Measurements from ENCODE around the gene CTSC. TPM values are rescaled to one million over a fixed set of nuclear protein-coding genes. Genes with fewer than 3 reads are reported as not detected.

Gene CTSC
- total RNA-seq, 1 experiment from 2014 or later, result 38.0 TPM

DNA sequence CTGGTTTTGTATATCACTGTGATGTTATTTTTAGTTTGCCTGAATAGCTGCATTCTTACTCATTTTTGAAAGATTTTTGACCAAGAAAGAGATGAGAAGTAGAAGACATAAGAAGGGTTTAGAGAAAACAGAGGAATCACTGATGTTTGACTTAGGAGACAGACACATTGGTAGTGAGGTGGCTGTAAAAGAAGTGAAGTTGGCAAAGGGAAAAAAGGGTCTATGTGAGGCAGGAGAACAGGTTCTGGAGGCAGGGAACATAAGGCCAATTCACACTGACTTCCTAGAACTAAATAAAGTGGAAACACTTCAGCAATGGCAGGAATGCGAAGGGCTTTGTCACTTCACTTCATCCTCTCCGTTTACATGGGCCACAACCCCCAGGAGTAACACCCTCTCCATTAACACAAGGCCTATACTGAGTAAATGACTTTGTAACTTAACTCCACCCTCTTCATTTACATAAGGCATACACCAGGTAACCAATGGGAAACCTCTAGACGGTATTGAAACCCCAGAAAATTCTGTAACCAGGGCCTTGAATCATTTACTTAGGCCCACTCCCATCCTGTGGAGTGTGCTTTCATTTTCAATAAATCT, 36.5 kb downstream of the CTSC start:
- no peak overlapping the region for H3K9ac ChIP-seq (ENCODE audit: low read length)
- no peaks in the 10 kb centered on the region for H3K4me1 ChIP-seq (ENCODE audit: control insufficient read depth in 1 of 2, insufficient read depth in 2 of 2, low read length in 2 of 2)
- ChIA-PET RAD21 (ENCODE audit: low non-redundant PET in 1 of 2, low total read pairs in 2 of 2, uncharacterized antibody in 2 of 2, unreplicated experiment in 2 of 2) (no interaction called here), POLR2A (no interaction called here), CTCF (no interaction called here)
- no peak overlapping the region for H3K27ac ChIP-seq (ENCODE audit: low read depth, low read length)
- H3K4me2 ChIP-seq (ENCODE audit: low read length), result no peak overlapping the region
- no TSS peak for BruUV-seq (replicated peaks)
- no peaks in the 10 kb centered on the region for H3K27me3 ChIP-seq (ENCODE audit: insufficient read depth, low read length)
- no peak overlapping the region for H2AFZ ChIP-seq (ENCODE audit: low read depth, low read length, poor library complexity, severe bottlenecking)
- H3K79me2 ChIP-seq (ENCODE audit: insufficient read depth, low read length), result no peaks in the 10 kb centered on the region
- DNase-seq (ENCODE audit: low read depth, low spot score) (no peak), ATAC-seq (no peak)
- no peaks in the 10 kb centered on the region for H3K9me3 ChIP-seq (ENCODE audit: control insufficient read depth in 1 of 2, insufficient read depth in 1 of 2, low read depth in 1 of 2, low read length in 2 of 2)
- no peaks in the 10 kb centered on the region for H3K9me2 ChIP-seq (ENCODE audit: insufficient read depth)
- intact Hi-C loops (cut with micrococcal nuclease), result no loop called here
- H3K36me3 ChIP-seq (ENCODE audit: control insufficient read depth in 1 of 2, insufficient read depth in 2 of 2, low read length in 2 of 2), result no peaks in the 10 kb centered on the region
- TF ChIP-seq, protein P1, sequence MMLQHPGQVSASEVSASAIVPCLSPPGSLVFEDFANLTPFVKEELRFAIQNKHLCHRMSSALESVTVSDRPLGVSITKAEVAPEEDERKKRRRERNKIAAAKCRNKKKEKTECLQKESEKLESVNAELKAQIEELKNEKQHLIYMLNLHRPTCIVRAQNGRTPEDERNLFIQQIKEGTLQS (IDR thresholded peaks at IDR 0.05), result no peak
- no peak for TF ChIP-seq ZNF274 (IDR thresholded peaks at IDR 0.05; ENCODE audit: low read depth, low read length)
- TF ChIP-seq, protein P2, sequence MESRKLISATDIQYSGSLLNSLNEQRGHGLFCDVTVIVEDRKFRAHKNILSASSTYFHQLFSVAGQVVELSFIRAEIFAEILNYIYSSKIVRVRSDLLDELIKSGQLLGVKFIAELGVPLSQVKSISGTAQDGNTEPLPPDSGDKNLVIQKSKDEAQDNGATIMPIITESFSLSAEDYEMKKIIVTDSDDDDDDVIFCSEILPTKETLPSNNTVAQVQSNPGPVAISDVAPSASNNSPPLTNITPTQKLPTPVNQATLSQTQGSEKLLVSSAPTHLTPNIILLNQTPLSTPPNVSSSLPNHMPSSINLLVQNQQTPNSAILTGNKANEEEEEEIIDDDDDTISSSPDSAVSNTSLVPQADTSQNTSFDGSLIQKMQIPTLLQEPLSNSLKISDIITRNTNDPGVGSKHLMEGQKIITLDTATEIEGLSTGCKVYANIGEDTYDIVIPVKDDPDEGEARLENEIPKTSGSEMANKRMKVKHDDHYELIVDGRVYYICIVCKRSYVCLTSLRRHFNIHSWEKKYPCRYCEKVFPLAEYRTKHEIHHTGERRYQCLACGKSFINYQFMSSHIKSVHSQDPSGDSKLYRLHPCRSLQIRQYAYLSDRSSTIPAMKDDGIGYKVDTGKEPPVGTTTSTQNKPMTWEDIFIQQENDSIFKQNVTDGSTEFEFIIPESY (IDR thresholded peaks at IDR 0.05; ENCODE audit: extremely low read depth, insufficient replicate concordance, low read length), result no peak
- no peak for TF ChIP-seq POLR2AphosphoS5 (IDR thresholded peaks at IDR 0.05; ENCODE audit: low read depth, low read length)
- no peak for TF ChIP-seq SIN3A (IDR thresholded peaks at IDR 0.05; ENCODE audit: low read depth)
- TF ChIP-seq POLR2A (IDR thresholded peaks at IDR 0.05; ENCODE audit: borderline replicate concordance, extremely low read depth, insufficient read depth, insufficient read length), result no peak
- no peak for TF ChIP-seq TCF7L2 (IDR thresholded peaks at IDR 0.05; ENCODE audit: borderline replicate concordance, extremely low read depth, insufficient read depth, insufficient read length)
- no peak for TF ChIP-seq JUND (IDR thresholded peaks at IDR 0.05)
- TF ChIP-seq, protein P3, sequence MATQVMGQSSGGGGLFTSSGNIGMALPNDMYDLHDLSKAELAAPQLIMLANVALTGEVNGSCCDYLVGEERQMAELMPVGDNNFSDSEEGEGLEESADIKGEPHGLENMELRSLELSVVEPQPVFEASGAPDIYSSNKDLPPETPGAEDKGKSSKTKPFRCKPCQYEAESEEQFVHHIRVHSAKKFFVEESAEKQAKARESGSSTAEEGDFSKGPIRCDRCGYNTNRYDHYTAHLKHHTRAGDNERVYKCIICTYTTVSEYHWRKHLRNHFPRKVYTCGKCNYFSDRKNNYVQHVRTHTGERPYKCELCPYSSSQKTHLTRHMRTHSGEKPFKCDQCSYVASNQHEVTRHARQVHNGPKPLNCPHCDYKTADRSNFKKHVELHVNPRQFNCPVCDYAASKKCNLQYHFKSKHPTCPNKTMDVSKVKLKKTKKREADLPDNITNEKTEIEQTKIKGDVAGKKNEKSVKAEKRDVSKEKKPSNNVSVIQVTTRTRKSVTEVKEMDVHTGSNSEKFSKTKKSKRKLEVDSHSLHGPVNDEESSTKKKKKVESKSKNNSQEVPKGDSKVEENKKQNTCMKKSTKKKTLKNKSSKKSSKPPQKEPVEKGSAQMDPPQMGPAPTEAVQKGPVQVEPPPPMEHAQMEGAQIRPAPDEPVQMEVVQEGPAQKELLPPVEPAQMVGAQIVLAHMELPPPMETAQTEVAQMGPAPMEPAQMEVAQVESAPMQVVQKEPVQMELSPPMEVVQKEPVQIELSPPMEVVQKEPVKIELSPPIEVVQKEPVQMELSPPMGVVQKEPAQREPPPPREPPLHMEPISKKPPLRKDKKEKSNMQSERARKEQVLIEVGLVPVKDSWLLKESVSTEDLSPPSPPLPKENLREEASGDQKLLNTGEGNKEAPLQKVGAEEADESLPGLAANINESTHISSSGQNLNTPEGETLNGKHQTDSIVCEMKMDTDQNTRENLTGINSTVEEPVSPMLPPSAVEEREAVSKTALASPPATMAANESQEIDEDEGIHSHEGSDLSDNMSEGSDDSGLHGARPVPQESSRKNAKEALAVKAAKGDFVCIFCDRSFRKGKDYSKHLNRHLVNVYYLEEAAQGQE (IDR thresholded peaks at IDR 0.05; ENCODE audit: low read depth), result no peak
- no peak for TF ChIP-seq SP1 (IDR thresholded peaks at IDR 0.05; ENCODE audit: low read depth)
- TF ChIP-seq EGR1 (IDR thresholded peaks at IDR 0.05; ENCODE audit: low read depth), result no peak
- no peak for TF ChIP-seq CEBPB (IDR thresholded peaks at IDR 0.05; ENCODE audit: low read depth)
- TF ChIP-seq YY1 (IDR thresholded peaks at IDR 0.05; ENCODE audit: extremely low read depth, insufficient replicate concordance, low read depth, low read length), result no peak
- TF ChIP-seq, protein P4, sequence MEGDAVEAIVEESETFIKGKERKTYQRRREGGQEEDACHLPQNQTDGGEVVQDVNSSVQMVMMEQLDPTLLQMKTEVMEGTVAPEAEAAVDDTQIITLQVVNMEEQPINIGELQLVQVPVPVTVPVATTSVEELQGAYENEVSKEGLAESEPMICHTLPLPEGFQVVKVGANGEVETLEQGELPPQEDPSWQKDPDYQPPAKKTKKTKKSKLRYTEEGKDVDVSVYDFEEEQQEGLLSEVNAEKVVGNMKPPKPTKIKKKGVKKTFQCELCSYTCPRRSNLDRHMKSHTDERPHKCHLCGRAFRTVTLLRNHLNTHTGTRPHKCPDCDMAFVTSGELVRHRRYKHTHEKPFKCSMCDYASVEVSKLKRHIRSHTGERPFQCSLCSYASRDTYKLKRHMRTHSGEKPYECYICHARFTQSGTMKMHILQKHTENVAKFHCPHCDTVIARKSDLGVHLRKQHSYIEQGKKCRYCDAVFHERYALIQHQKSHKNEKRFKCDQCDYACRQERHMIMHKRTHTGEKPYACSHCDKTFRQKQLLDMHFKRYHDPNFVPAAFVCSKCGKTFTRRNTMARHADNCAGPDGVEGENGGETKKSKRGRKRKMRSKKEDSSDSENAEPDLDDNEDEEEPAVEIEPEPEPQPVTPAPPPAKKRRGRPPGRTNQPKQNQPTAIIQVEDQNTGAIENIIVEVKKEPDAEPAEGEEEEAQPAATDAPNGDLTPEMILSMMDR (IDR thresholded peaks at IDR 0.05 in 2 of 3, conservative IDR thresholded peaks at IDR 0.05 in 1 of 3; ENCODE audit: borderline replicate concordance in 1 of 3, insufficient read depth in 1 of 3, low read depth in 2 of 3, low read length in 2 of 3), result no peak
- no peak for TF ChIP-seq CBX3 (IDR thresholded peaks at IDR 0.05; ENCODE audit: low read depth)
- TF ChIP-seq, protein P5, sequence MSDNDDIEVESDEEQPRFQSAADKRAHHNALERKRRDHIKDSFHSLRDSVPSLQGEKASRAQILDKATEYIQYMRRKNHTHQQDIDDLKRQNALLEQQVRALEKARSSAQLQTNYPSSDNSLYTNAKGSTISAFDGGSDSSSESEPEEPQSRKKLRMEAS (IDR thresholded peaks at IDR 0.05), result no peak
- no peak for TF ChIP-seq RAD21 (IDR thresholded peaks at IDR 0.05; ENCODE audit: low read depth)
- no peak for TF ChIP-seq ELF1 (IDR thresholded peaks at IDR 0.05; ENCODE audit: borderline replicate concordance, low read depth)
- H3K4me3 ChIP-seq (replicated peaks in 1 of 2; ENCODE audit: low read depth in 1 of 2, low read length in 2 of 2), result no peak overlapping the region
- no peaks in the 10 kb centered on the region for H4K20me1 ChIP-seq (ENCODE audit: insufficient read depth)

All from HCT116 (cell line).